HG03175 (cell line): ENCODE results near the gene IQCM.

Experiments
- ATAC-seq: cut with Tn5 transposase; IDR thresholded peaks from one replicate; pipeline ENCODE4 v1.9.1; 2021; ENCODE audit warnings: mild to moderate bottlenecking, moderate library complexity; ENCODE audit not compliant: unreplicated experiment

Gene IQCM

GRCh38 chr4:149815743-149816142 is at the start of gene IQCM:
IQCM (minus strand) TSS chr4:149815843; CDS start chr4:149742691, 73,152 bp downstream.
- no peak for ATAC-seq

- no peak for ATAC-seq
Observed at GRCh38 chr4:149857446-149857845, 41.8 kb upstream of the IQCM start.

GRCh38 chr4:149845743-149846142 is 30.1 kb upstream of the IQCM start:
- ATAC-seq, result no peak

GRCh38 chr4:149841686-149842085 is 26.0 kb upstream of the IQCM start:
- no peak for ATAC-seq

- ATAC-seq, result no peak
Observed at GRCh38 chr4:149838036-149838435, 22.4 kb upstream of the IQCM start.

GRCh38 chr4:149836546-149836945 is 20.9 kb upstream of the IQCM start:
- ATAC-seq, result no peak

GRCh38 chr4:149835280-149835679 is 19.6 kb upstream of the IQCM start:
- no peak for ATAC-seq

GRCh38 chr4:149831656-149832208 is 16.1 kb upstream of the IQCM start:
- ATAC-seq, result no peak

GRCh38 chr4:149830823-149831222 is 15.2 kb upstream of the IQCM start:
- ATAC-seq, result no peak

- no peak for ATAC-seq
Observed at GRCh38 chr4:149825336-149825735, 9.7 kb upstream of the IQCM start.

- ATAC-seq, result no peak
Observed at GRCh38 chr4:149823769-149824221, 8.2 kb upstream of the IQCM start.

- ATAC-seq, result no peak
Observed at GRCh38 chr4:149801416-149801815, 14.2 kb downstream of the IQCM start.

- no peak for ATAC-seq
Observed at GRCh38 chr4:149799546-149799945, 16.1 kb downstream of the IQCM start.

GRCh38 chr4:149796381-149796780 is 19.3 kb downstream of the IQCM start:
- ATAC-seq, result no peak

- ATAC-seq, result no peak
Observed at GRCh38 chr4:149795256-149795655, 20.4 kb downstream of the IQCM start.

- no peak for ATAC-seq
Observed at GRCh38 chr4:149794352-149794751, 21.3 kb downstream of the IQCM start.

GRCh38 chr4:149793459-149793858 is 22.2 kb downstream of the IQCM start:
- ATAC-seq, result no peak

- no peak for ATAC-seq
Observed at GRCh38 chr4:149791851-149792250, 23.8 kb downstream of the IQCM start.

- ATAC-seq, result no peak
Observed at GRCh38 chr4:149790172-149790907, 25.3 kb downstream of the IQCM start.

GRCh38 chr4:149788300-149788699 is 27.3 kb downstream of the IQCM start:
- ATAC-seq, result no peak

GRCh38 chr4:149785696-149786431 is 29.8 kb downstream of the IQCM start:
- ATAC-seq, result no peak

- ATAC-seq, result no peak
Observed at GRCh38 chr4:149784018-149784417, 31.6 kb downstream of the IQCM start.
